ENCODE results near the gene NOS1AP. TPM values are rescaled to one million over a fixed set of nuclear protein-coding genes. Genes with fewer than 3 reads are reported as not detected.

Gene NOS1AP
- total and polyA plus RNA-seq, 9 of the 15 experiments (the other 6 are each of a cell fraction or from before 2014, with no cell fraction given), result 0.07 to 1.5 (median 0.22) TPM

DNA sequence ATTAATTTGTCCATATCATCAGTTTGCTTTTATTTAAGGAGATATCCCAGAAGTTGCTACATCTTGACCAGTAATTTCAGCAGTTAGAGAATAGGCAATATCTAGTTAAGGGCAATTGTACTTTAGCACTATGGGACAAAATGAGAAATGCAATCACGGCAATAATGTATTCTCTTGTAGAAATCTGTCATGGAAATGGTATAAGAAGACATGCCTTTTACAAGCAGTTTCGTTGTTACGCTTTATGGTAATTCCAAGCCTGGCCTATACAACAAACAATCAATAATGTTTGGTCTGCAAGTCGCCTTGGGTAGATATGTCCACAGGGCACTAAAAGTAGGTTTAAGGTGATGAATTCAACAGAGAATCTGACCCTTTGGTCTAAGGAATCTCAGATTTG lies 1.2 kb upstream of the NOS1AP start:
- Histone ChIP-seq H3K4me1 (replicated peaks in 1 of 2; ENCODE audit: control insufficient read depth in 2 of 2, insufficient read depth in 2 of 2, low read length in 2 of 2) (peaks cover 8 to 12% of the 10 kb centered on the region in 2 experiments; a peak in 4 of 5 replicates), H3K27ac (ENCODE audit: extremely low read depth, low read depth, low read length) (no peak overlapping the region), H3K9me1 (ENCODE audit: control insufficient read depth, insufficient read depth, low read length) (no peaks in the 10 kb centered on the region), H3K9me3 (replicated peaks; ENCODE audit: control insufficient read depth, insufficient read depth, low read depth, low read length) (no peaks in the 10 kb centered on the region), H4K20me1 (replicated peaks; ENCODE audit: control insufficient read depth, insufficient read depth, low read length) (peaks cover 8% of the 10 kb centered on the region; the same call in 1 of the 2 replicates), H3K9ac (ENCODE audit: insufficient read depth in 1 of 2, low read depth in 2 of 2, low read length in 2 of 2) (no peak overlapping the region), H3K79me2 (ENCODE audit: control insufficient read depth, insufficient read depth, low read length) (no peaks in the 10 kb centered on the region), H3K4me2 (ENCODE audit: insufficient read depth, low read length) (no peak overlapping the region; the same call in 1 of the 2 replicates), H3K4me3 (no peak overlapping the region), H3K27me3 (ENCODE audit: control insufficient read depth in 2 of 2, insufficient read depth in 2 of 2, low read length in 2 of 2) (peaks cover 16 to 23% of the 10 kb centered on the region in 2 experiments), H3K36me3 (ENCODE audit: control insufficient read depth, insufficient read depth, low read length) (no peaks in the 10 kb centered on the region), H2AFZ (ENCODE audit: low read depth, low read length) (peak overlapping the region; percentile 84; the same call in 1 of the 2 replicates)
- BruUV-seq (replicated peaks), result no TSS peak
- CTCF ChIA-PET (ENCODE audit: low intra/inter-chr PET ratio), result no interaction called here
- DNase-seq (ENCODE audit: extremely low read depth in 1 of 4, low spot score in 3 of 4), result no peak
- 59% methylated on average over 4 of the region's 4 CpGs for WGBS (ENCODE audit: insufficient coverage, low coverage, missing lambda C conversion rate)
- TF ChIP-seq SP2 (IDR thresholded peaks at IDR 0.05; ENCODE audit: extremely low read depth, low read depth, low read length, poor library complexity, severe bottlenecking), result no peak
- peak in 1 of 2 experiments; percentile 42; a peak in 1 of 4 replicates for TF ChIP-seq KDM1A (IDR thresholded peaks at IDR 0.05)
- POLR2A ChIA-PET, result interaction anchor here (0.9 to 1.5 kb wide), 2 partner anchors 55 to 212 kb away, joined by 3 to 4 read pairs; no protein-coding TSS in a partner anchor
- in situ Hi-C loops (cut with MboI), result no loop called here
- intact Hi-C loops (cut with micrococcal nuclease), result no loop called here
- FAIRE-seq, result no peak
- ATAC-seq, result no peak

DNA sequence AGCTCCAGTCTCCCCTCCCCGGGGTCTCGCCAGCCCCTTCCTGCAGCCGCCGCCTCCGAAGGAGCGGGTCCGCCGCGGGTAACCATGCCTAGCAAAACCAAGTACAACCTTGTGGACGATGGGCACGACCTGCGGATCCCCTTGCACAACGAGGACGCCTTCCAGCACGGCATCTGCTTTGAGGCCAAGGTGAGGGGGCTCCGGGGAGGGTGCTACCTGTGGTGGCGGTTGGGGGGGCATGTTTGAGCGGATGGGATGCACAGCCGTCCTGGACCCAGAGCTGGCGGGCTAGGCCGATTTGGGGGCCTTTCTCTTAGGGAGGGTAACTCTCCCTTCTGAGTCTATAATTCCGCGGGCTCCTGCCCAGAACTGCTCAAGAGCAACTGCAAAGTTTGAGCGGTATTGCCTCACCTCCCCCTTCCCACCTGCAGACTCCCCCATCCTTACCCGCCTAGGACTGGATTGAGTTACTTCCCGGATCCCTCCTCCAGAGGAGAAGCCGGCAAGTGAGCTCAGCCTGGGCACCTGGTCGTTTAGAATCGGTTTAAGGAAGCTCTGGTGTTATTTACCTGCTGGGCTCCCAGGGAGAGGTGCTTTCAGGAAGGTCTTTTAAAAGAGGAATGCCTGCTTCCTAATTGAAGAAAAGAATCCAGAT lies 730 bp downstream of the NOS1AP start:
- Histone ChIP-seq H3K27ac (ENCODE audit: extremely low read depth, low read depth, low read length) (no peak overlapping the region), H4K20me1 (replicated peaks; ENCODE audit: control insufficient read depth, insufficient read depth, low read length) (peaks cover 8% of the 10 kb centered on the region; the same call in 1 of the 2 replicates), H3K36me3 (ENCODE audit: control insufficient read depth, insufficient read depth, low read length) (no peaks in the 10 kb centered on the region), H3K9ac (ENCODE audit: insufficient read depth in 1 of 2, low read depth in 2 of 2, low read length in 2 of 2) (peak overlapping the region; percentile 31 to 86; a peak in 3 of 4 replicates), H3K9me1 (ENCODE audit: control insufficient read depth, insufficient read depth, low read length) (no peaks in the 10 kb centered on the region), H3K4me2 (ENCODE audit: insufficient read depth, low read length) (peak overlapping the region; percentile 73), H2AFZ (ENCODE audit: low read depth, low read length) (peak overlapping the region; percentile 79), H3K4me1 (replicated peaks in 1 of 2; ENCODE audit: control insufficient read depth in 2 of 2, insufficient read depth in 2 of 2, low read length in 2 of 2) (peaks cover 8 to 12% of the 10 kb centered on the region in 2 experiments; a peak in 4 of 5 replicates), H3K9me3 (replicated peaks; ENCODE audit: control insufficient read depth, insufficient read depth, low read depth, low read length) (no peaks in the 10 kb centered on the region), H3K4me3 (peak overlapping the region; percentile 72), H3K79me2 (ENCODE audit: control insufficient read depth, insufficient read depth, low read length) (no peaks in the 10 kb centered on the region), H3K27me3 (ENCODE audit: control insufficient read depth in 2 of 2, insufficient read depth in 2 of 2, low read length in 2 of 2) (peaks cover 16 to 23% of the 10 kb centered on the region in 2 experiments)
- no TSS peak for BruUV-seq (replicated peaks)
- FAIRE-seq (no peak), DNase-seq (ENCODE audit: extremely low read depth in 1 of 4, low spot score in 3 of 4) (peak in 1 of 4 experiments; percentile 12), ATAC-seq (no peak)
- ChIA-PET CTCF (ENCODE audit: low intra/inter-chr PET ratio) (no interaction called here), POLR2A (interaction anchor here (0.7 to 1.6 kb wide), 5 partner anchors 13 to 437 kb away, joined by 3 to 8 read pairs (median 3); no protein-coding TSS in a partner anchor)
- intact Hi-C loops (cut with micrococcal nuclease), result no loop called here
- in situ Hi-C loops (cut with MboI), result no loop called here
- WGBS (ENCODE audit: insufficient coverage, low coverage, missing lambda C conversion rate), result 6% methylated on average over 17 of the region's 29 CpGs
- peak; percentile 72; the same call in 1 of the 2 replicates for TF ChIP-seq ZNF740 (CRISPR knock-in tag; IDR thresholded peaks at IDR 0.05)
- TF ChIP-seq ZNF740 (tag; IDR thresholded peaks at IDR 0.05), result no peak
- TF ChIP-seq RFX1 (IDR thresholded peaks at IDR 0.05), result no peak
- 0 out of 2 replicates have a peak, but pooled peaks have one; percentile 2 for TF ChIP-seq SIN3B (IDR thresholded peaks at IDR 0.05; ENCODE audit: low read depth)
- TF ChIP-seq SAP30 (IDR thresholded peaks at IDR 0.05; ENCODE audit: borderline replicate concordance, insufficient read depth, low read depth, low read length, poor library complexity, severe bottlenecking), result peak; percentile 14
- peak; percentile 6 for TF ChIP-seq RBBP5 (IDR thresholded peaks at IDR 0.05; ENCODE audit: borderline replicate concordance, insufficient read depth, low read length, poor library complexity, severe bottlenecking)
- TF ChIP-seq, protein P1, sequence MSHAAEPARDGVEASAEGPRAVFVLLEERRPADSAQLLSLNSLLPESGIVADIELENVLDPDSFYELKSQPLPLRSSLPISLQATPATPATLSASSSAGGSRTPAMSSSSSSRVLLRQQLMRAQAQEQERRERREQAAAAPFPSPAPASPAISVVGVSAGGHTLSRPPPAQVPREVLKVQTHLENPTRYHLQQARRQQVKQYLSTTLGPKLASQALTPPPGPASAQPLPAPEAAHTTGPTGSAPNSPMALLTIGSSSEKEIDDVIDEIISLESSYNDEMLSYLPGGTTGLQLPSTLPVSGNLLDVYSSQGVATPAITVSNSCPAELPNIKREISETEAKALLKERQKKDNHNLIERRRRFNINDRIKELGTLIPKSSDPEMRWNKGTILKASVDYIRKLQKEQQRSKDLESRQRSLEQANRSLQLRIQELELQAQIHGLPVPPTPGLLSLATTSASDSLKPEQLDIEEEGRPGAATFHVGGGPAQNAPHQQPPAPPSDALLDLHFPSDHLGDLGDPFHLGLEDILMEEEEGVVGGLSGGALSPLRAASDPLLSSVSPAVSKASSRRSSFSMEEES (CRISPR knock-in tag; IDR thresholded peaks at IDR 0.05), result no peak
